AG04449 (cell line): ENCODE measurements around the gene ADI1.
"Not testable (repeated sequence)": the region's sequence is repeated elsewhere in the genome, so short reads cannot be mapped to it uniquely, and the experiment has no call there.

ENCODE experiments used
- CTCF ChIA-PET: fragments of 350-600 bp; formaldehyde crosslinking; extraction: SDS; loops from one replicate; lab custom pipeline; 2021; ENCODE audit warnings: antibody characterized with exemption; lab: Yijun Ruan, JAX
- POLR2A ChIA-PET: fragments of 400-600, 350-600 bp; formaldehyde crosslinking; extraction: SDS; loops from one replicate; lab custom pipeline; 2020; ENCODE audit warnings: antibody characterized with exemption, inconsistent platforms; lab: Yijun Ruan, JAX
- DNase-seq: peaks from one replicate; pipeline ENCODE4 v3.0.0-alpha.2; 2010; ENCODE audit warnings: low read depth, low spot score
- H3K4me3 ChIP-seq: 2 replicates; pipeline ENCODE4 v1.5.1; 2011; ENCODE audit warnings: low read depth, mild to moderate bottlenecking, control low read depth, low read length
- TF ChIP-seq, protein P1 (sequence below): IDR thresholded peaks from one replicate; pipeline ENCODE4 v1.5.1; 2011; ENCODE audit warnings: mild to moderate bottlenecking, moderate library complexity, low read length, control low read depth, inconsistent platforms; ENCODE audit not compliant: insufficient read depth; ENCODE audit errors: missing control alignments

ADI1 gene

DNA sequence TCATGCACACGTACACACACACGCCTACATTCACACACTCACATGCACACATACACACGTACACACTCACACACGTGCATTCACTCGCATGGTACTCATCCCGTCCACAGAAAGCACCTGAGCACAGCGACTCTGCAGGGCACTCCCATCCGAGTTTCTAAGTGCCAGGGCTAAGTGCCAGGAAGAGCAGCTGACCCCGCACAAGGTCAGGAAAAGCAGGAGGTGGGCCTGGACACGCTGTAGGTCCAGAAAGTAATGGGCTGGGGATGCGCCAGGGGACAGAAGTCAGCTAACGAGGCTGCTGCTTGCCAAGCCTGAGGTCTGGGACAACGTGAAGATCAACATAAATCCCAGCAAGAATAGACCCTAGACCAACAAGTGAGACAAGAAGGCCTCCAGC lies 15.8 kb downstream of the ADI1 start:
- no peak overlapping the region for H3K4me3 ChIP-seq
- no peak for DNase-seq
- ChIA-PET POLR2A (no interaction called here), CTCF (no interaction called here)
- TF ChIP-seq, protein P1, sequence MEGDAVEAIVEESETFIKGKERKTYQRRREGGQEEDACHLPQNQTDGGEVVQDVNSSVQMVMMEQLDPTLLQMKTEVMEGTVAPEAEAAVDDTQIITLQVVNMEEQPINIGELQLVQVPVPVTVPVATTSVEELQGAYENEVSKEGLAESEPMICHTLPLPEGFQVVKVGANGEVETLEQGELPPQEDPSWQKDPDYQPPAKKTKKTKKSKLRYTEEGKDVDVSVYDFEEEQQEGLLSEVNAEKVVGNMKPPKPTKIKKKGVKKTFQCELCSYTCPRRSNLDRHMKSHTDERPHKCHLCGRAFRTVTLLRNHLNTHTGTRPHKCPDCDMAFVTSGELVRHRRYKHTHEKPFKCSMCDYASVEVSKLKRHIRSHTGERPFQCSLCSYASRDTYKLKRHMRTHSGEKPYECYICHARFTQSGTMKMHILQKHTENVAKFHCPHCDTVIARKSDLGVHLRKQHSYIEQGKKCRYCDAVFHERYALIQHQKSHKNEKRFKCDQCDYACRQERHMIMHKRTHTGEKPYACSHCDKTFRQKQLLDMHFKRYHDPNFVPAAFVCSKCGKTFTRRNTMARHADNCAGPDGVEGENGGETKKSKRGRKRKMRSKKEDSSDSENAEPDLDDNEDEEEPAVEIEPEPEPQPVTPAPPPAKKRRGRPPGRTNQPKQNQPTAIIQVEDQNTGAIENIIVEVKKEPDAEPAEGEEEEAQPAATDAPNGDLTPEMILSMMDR: no peak

DNA sequence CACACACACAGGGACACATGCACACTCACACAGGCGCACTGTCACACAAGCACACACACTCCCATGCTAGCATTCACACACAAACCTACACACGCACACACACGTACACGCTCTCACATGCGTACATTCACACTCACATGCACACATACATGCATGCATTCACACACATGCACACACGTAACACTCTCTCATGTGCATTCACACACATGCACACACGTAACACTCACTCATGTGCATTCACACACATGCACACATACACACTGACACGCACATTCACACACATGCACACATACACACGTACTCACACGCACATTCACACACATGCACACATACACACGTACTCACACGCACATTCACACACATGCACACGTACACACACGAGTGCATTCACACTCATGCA lies 16.3 kb downstream of the ADI1 start:
- POLR2A ChIA-PET: no interaction called here
- DNase-seq: no peak
- TF ChIP-seq, protein P1: no peak

DNA sequence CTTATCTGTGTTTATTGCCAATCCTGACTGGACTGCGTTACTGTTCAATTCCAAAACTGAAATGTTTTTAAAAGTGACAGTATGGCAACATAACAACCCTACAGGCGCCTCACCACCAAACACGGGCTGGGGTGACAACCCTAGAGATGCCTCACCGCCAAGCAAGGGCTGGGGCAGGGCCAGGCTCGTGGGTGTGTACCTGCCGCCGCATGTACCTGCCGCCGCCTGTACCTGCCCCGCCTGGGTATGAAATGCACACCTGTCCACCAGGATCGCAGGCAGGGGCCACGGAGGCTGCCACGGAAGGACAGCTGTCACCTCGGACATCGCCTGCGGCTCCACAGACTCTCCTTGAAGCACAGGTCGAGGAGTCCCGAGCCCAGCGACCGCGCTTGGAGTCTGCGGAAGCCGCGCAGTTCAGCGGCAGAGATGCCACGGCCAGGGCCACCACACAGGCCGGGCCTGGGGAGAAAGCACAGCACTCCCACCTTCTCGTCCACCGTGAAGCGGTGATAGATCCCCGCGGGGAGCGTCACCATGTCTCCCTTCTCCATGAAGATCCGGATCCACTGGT lies 18.9 kb downstream of the ADI1 start:
- DNase-seq: no peak
- TF ChIP-seq, protein P1: no peak
- no peak overlapping the region for H3K4me3 ChIP-seq
- POLR2A ChIA-PET: no interaction called here
- CTCF ChIA-PET: no interaction called here

More for the DNA sequence above, 16.3 kb downstream of the ADI1 start:
- CTCF ChIA-PET: no interaction called here
- no peak overlapping the region for H3K4me3 ChIP-seq

DNA sequence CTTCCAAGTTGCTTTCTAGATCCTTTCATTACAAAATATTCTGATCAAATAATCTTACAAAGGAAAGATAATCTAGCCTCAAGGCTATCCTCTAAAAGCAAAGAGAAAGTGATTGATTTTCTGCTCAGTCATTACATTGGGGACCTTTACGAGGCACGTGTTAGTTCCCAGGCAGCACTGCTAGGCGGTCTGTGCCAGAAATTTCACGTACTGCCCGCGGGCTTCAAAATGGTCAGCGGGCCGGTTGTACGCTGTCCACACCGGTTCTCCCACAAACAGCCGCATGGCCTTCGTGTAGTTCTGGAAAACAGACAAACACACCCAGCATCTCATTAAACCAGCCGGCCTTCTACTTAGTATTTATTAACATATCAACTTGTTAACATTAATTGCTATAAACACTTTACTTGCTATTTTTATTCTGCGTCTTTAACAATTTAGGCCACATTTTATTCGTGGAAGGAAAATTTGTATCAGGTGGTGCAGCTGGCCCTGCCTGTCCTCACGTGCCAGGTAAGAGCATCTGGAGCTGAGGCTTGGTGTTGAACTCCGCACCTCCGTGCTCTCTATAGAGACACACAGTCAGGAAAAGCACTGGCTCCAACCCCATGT lies 20.4 kb downstream of the ADI1 start:
- CTCF ChIA-PET: no interaction called here
- POLR2A ChIA-PET: no interaction called here

DNA sequence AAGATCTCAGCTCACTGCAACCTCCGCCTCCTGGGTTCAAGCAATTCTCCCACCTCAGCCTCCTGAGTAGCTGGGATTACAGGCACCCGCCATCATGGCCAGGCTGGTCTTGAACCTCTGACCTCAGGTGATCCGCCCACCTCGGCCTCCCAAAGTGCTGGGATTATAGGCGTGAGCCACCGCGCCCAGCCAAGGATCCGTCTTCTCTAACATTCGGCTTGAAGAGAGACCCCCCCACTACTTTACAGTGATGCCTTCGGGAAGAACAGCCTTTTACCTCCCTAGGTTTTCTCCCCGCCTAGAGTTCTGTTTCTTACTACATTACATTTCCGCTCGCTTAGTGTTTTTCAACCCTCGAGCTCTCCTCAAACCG lies 22.6 kb downstream of the ADI1 start:
- DNase-seq, CTCF ChIA-PET, POLR2A ChIA-PET, H3K4me3 ChIP-seq: not testable (repeated sequence)

More for the DNA sequence above, 20.4 kb downstream of the ADI1 start:
- TF ChIP-seq, protein P1: no peak
- no peak for DNase-seq
- H3K4me3 ChIP-seq: no peak overlapping the region

DNA sequence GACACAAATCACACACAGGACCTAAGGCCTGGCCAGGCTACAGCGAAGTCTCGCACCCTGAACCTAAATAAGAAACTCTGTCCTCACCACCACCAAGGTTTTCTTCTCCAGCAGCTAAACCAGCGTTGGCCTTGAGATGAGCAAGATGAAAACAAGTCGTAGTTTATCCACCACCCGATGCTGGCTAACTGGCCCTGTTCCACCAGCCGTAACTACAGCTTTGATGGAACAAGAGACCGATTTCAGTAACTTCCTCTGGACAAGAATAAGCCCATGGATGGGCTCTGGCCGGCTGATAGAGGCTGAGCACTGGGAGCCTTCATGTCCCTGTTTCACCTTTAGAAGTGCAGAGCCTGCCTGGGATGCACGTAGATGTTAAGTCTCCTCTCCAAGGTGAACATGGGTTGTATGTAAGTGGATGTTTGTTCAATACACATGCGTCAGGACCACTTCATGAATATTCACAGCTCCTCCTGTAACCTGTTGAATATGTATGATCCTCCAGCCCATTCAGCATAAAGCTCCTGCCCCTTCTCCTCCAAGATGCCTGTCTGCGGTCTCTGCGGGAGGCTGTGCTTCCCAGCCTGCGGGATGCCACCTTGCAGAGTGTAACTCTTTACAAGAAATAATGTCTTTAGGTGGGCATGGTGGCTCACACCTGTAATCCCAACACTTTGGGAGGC lies 24.2 kb downstream of the ADI1 start:
- POLR2A ChIA-PET: no interaction called here
- DNase-seq: no peak
- CTCF ChIA-PET: no interaction called here

More for the DNA sequence above, 24.2 kb downstream of the ADI1 start:
- TF ChIP-seq, protein P1: no peak
- no peak overlapping the region for H3K4me3 ChIP-seq
